Neural cell (in vitro differentiated cells): ENCODE data around the gene FAM107B.

Experiments used
- EP300 ChIP-seq: fragments of 450-650 bp; conservative IDR thresholded peaks from 2 replicates; pipeline ENCODE4 v1.6.1; 2014; ENCODE audit warnings: antibody characterized with exemption, mild to moderate bottlenecking, moderate library complexity; ENCODE audit not compliant: poor library complexity, severe bottlenecking
- TAF1 ChIP-seq: IDR thresholded peaks from 2 replicates; pipeline ENCODE4 v1.6.1; 2012; ENCODE audit warnings: low read depth
- TF ChIP-seq, protein P1 (sequence below): fragments of 450-650 bp; IDR thresholded peaks from 2 replicates; pipeline ENCODE4 v1.5.1; 2014; ENCODE audit warnings: antibody characterized with exemption, mild to moderate bottlenecking, moderate library complexity; ENCODE audit not compliant: poor library complexity, severe bottlenecking
- TF ChIP-seq, protein P2 (sequence below): IDR thresholded peaks from 2 replicates; pipeline ENCODE4 v1.6.1; 2012; ENCODE audit warnings: borderline replicate concordance

DNA sequence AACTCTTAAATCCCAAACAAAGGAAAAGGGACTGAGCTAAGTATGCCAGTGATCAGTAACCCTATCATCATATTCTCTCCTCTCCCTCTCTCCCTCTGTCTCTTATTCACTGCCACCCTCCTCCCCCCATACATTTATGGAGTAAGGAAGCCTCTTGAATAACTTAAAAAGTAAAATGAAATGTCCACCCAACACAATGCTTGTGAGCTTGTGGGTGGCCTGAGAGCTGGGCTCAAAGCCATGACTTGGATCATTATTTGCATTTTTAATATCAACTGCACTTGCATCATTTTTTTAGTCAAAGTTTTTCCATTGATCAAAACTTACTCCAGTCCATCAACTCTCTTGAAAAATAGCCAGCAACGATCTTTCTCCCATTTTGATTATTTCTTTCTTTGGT, 46.8 kb downstream of the FAM107B start:
- TF ChIP-seq, protein P1, sequence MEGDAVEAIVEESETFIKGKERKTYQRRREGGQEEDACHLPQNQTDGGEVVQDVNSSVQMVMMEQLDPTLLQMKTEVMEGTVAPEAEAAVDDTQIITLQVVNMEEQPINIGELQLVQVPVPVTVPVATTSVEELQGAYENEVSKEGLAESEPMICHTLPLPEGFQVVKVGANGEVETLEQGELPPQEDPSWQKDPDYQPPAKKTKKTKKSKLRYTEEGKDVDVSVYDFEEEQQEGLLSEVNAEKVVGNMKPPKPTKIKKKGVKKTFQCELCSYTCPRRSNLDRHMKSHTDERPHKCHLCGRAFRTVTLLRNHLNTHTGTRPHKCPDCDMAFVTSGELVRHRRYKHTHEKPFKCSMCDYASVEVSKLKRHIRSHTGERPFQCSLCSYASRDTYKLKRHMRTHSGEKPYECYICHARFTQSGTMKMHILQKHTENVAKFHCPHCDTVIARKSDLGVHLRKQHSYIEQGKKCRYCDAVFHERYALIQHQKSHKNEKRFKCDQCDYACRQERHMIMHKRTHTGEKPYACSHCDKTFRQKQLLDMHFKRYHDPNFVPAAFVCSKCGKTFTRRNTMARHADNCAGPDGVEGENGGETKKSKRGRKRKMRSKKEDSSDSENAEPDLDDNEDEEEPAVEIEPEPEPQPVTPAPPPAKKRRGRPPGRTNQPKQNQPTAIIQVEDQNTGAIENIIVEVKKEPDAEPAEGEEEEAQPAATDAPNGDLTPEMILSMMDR = no peak
- TF ChIP-seq TAF1 (no peak), EP300 (no peak)
- TF ChIP-seq, protein P2, sequence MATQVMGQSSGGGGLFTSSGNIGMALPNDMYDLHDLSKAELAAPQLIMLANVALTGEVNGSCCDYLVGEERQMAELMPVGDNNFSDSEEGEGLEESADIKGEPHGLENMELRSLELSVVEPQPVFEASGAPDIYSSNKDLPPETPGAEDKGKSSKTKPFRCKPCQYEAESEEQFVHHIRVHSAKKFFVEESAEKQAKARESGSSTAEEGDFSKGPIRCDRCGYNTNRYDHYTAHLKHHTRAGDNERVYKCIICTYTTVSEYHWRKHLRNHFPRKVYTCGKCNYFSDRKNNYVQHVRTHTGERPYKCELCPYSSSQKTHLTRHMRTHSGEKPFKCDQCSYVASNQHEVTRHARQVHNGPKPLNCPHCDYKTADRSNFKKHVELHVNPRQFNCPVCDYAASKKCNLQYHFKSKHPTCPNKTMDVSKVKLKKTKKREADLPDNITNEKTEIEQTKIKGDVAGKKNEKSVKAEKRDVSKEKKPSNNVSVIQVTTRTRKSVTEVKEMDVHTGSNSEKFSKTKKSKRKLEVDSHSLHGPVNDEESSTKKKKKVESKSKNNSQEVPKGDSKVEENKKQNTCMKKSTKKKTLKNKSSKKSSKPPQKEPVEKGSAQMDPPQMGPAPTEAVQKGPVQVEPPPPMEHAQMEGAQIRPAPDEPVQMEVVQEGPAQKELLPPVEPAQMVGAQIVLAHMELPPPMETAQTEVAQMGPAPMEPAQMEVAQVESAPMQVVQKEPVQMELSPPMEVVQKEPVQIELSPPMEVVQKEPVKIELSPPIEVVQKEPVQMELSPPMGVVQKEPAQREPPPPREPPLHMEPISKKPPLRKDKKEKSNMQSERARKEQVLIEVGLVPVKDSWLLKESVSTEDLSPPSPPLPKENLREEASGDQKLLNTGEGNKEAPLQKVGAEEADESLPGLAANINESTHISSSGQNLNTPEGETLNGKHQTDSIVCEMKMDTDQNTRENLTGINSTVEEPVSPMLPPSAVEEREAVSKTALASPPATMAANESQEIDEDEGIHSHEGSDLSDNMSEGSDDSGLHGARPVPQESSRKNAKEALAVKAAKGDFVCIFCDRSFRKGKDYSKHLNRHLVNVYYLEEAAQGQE = no peak
